ENCODE results near the gene AMER2. TPM values are rescaled to one million over a fixed set of nuclear protein-coding genes. Genes with fewer than 3 reads are reported as not detected.

Gene AMER2
- total RNA-seq, 1 donor from 2014 or later: not detected

DNA sequence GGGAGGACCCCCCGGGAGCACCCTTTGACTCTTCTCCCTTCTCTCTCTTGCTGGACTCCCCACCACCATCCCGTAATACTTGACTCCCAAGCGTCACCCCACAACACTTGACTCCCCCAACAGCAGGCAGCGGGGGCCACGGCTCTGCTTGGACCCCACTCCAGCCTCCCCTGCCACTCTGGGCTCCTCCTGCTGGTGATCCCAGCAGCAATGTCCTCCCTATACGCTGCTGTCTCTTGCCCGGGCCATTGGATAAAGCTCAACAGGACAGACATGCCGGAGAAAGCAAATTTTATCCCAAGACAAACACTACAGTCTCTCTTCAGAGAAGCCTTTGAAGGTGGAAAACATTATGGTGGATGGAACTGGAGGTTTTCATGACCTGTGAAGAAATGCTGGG lies 20.4 kb upstream of the AMER2 start:
- peaks cover 3% of the 10 kb centered on the region for H3K9me3 ChIP-seq (replicated peaks)
- no peak overlapping the region for H3K4me3 ChIP-seq
- intact Hi-C loops (cut with micrococcal nuclease): no loop called here
- no peak for DNase-seq
- H3K36me3 ChIP-seq: no peaks in the 10 kb centered on the region
- no peaks in the 10 kb centered on the region for H3K4me1 ChIP-seq
- no peak overlapping the region for H3K27ac ChIP-seq (replicated peaks)
- TF ChIP-seq, protein P1, sequence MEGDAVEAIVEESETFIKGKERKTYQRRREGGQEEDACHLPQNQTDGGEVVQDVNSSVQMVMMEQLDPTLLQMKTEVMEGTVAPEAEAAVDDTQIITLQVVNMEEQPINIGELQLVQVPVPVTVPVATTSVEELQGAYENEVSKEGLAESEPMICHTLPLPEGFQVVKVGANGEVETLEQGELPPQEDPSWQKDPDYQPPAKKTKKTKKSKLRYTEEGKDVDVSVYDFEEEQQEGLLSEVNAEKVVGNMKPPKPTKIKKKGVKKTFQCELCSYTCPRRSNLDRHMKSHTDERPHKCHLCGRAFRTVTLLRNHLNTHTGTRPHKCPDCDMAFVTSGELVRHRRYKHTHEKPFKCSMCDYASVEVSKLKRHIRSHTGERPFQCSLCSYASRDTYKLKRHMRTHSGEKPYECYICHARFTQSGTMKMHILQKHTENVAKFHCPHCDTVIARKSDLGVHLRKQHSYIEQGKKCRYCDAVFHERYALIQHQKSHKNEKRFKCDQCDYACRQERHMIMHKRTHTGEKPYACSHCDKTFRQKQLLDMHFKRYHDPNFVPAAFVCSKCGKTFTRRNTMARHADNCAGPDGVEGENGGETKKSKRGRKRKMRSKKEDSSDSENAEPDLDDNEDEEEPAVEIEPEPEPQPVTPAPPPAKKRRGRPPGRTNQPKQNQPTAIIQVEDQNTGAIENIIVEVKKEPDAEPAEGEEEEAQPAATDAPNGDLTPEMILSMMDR (IDR thresholded peaks at IDR 0.05; ENCODE audit: borderline replicate concordance): no peak
- H3K27me3 ChIP-seq (ENCODE audit: low read depth): peaks cover 86% of the 10 kb centered on the region

DNA sequence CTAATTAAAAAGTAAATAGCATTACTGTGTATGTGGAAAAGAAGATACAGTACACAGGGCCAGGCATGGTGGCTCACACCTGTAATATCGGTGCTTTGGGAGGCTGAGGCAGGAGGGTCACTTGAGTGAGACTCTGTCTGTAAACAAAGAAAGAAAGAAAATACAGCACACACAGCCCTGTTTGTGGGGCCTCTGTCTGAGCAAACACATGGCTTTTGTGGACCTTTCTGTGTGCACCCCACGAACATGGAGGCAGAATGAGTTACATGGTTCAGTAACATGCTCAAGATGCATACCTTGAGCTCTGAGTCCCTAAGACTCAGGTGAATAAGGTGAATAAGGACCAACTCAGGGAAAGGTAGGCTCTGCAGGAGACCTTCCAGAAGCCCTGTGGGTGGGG lies 20.0 kb upstream of the AMER2 start:
- no peak for DNase-seq
- intact Hi-C loops (cut with micrococcal nuclease): no loop called here
- H3K36me3 ChIP-seq: no peaks in the 10 kb centered on the region
- TF ChIP-seq, protein P1 (IDR thresholded peaks at IDR 0.05; ENCODE audit: borderline replicate concordance): no peak
- no peak overlapping the region for H3K27ac ChIP-seq (replicated peaks)
- H3K9me3 ChIP-seq (replicated peaks): peaks cover 3% of the 10 kb centered on the region
- H3K27me3 ChIP-seq (ENCODE audit: low read depth): peaks cover 86% of the 10 kb centered on the region
- no peaks in the 10 kb centered on the region for H3K4me1 ChIP-seq
- H3K4me3 ChIP-seq: no peak overlapping the region

DNA sequence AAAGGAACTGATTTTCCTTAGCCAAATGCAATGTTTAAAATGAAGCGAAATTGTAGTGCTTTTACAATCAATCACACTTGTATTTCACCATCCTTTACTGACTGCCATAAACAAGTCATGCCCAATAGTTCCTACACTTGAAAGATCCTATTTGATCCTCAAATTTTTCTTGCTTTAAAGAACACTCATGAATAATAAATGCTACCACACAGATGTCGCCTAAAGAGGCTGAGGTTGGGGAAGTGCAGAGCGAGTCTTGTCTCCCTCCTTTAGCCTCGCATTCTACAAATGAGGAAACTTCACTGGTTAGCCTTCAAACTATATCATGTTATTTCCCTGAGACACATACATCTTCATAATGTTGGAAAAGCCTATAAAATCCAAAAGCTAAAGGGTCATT lies 18.7 kb upstream of the AMER2 start:
- Histone ChIP-seq H3K27me3 (ENCODE audit: low read depth) (peaks cover 86% of the 10 kb centered on the region), H3K27ac (replicated peaks) (no peak overlapping the region), H3K4me1 (no peaks in the 10 kb centered on the region), H3K9me3 (replicated peaks) (peaks cover 3% of the 10 kb centered on the region), H3K4me3 (no peak overlapping the region), H3K36me3 (no peaks in the 10 kb centered on the region)
- intact Hi-C loops (cut with micrococcal nuclease): no loop called here
- TF ChIP-seq, protein P1 (IDR thresholded peaks at IDR 0.05; ENCODE audit: borderline replicate concordance): no peak
- no peak for DNase-seq

DNA sequence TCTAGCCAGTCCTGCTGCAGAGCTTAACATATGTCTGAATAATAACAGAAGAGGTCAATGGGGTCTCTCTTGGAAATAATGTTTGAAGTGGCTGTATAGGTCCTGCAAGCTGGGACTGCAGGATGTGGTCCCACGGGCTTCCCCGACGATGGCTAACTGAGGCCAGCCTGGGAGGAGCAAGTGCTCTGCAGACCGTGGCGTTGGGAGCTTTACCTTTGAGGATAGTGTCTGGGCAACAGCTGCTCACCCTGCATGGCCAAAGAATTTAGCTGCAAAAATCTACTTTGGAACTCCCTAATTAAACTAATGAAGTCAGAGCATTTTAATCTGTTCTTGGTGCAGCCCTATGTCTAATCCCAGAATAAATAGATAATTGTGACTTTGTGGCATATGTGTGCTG lies 18.2 kb upstream of the AMER2 start:
- no peaks in the 10 kb centered on the region for H3K36me3 ChIP-seq
- TF ChIP-seq, protein P1 (IDR thresholded peaks at IDR 0.05; ENCODE audit: borderline replicate concordance): no peak
- H3K27ac ChIP-seq (replicated peaks): no peak overlapping the region
- H3K4me1 ChIP-seq: no peaks in the 10 kb centered on the region
- intact Hi-C loops (cut with micrococcal nuclease): no loop called here
- peaks cover 3% of the 10 kb centered on the region for H3K9me3 ChIP-seq (replicated peaks)
- DNase-seq: no peak
- H3K4me3 ChIP-seq: no peak overlapping the region
- peaks cover 88% of the 10 kb centered on the region for H3K27me3 ChIP-seq (ENCODE audit: low read depth)

DNA sequence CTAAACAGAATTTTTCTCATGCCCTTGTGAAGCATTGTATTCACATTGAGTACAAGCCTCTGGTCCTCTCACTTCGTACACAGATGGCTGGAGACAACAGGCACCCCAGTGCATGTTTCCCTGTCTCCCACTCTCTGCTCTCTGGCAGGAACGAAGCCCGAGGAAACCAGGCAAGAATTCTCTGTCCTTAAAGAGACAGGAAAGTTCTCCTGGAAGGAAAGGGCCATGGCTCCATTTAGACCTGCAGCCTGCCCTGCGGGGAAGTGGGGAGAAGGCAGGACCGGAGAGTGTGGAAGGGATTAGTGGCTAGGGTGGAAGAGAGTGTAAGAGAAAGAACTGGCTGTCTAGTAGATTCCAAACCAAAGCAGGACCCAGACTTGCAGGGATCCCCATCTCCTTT lies 15.5 kb upstream of the AMER2 start:
- DNase-seq: no peak
- no peak overlapping the region for H3K27ac ChIP-seq (replicated peaks)
- no peak overlapping the region for H3K4me3 ChIP-seq
- H3K27me3 ChIP-seq (ENCODE audit: low read depth): peaks cover 91% of the 10 kb centered on the region
- H3K36me3 ChIP-seq: no peaks in the 10 kb centered on the region
- intact Hi-C loops (cut with micrococcal nuclease): no loop called here
- no peaks in the 10 kb centered on the region for H3K4me1 ChIP-seq
- TF ChIP-seq, protein P1 (IDR thresholded peaks at IDR 0.05; ENCODE audit: borderline replicate concordance): no peak
- peaks cover 4% of the 10 kb centered on the region for H3K9me3 ChIP-seq (replicated peaks)

DNA sequence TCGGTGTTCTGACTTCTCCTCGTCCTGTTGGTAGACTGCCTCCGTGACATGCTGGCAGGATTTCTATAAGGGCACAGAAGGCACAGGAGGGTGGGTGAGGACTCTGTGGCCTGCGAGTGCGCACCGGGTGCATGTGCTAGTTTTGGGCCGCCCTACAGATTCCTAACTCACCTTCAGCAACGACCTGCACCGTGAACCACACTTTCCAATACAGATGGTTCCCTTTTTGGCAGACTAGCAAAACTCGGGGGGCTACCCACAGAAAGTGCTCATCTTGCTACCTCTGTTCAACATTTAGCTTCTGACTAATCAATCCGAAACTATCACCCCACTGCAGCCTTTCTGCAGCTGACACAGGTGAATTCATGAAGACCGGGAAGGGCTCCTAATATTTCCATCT lies 14.1 kb upstream of the AMER2 start:
- Histone ChIP-seq H3K27me3 (ENCODE audit: low read depth) (peaks cover 88% of the 10 kb centered on the region), H3K4me3 (no peak overlapping the region), H3K4me1 (no peaks in the 10 kb centered on the region), H3K9me3 (replicated peaks) (peaks cover 5% of the 10 kb centered on the region), H3K36me3 (no peaks in the 10 kb centered on the region), H3K27ac (replicated peaks) (no peak overlapping the region)
- no peak for DNase-seq
- TF ChIP-seq, protein P1 (IDR thresholded peaks at IDR 0.05; ENCODE audit: borderline replicate concordance): no peak
- intact Hi-C loops (cut with micrococcal nuclease): no loop called here
